ENCODE data around the gene PHACTR3.

PHACTR3 gene

GRCh38 chr20:59645271-59645670 is 40.9 kb downstream of the PHACTR3 start:
- H3K4me3 ChIP-seq (ENCODE audit: low read depth, low read length) = no peak overlapping the region
- ChIA-PET CTCF (no interaction called here), POLR2A (no interaction called here)
- TF ChIP-seq, protein P1, sequence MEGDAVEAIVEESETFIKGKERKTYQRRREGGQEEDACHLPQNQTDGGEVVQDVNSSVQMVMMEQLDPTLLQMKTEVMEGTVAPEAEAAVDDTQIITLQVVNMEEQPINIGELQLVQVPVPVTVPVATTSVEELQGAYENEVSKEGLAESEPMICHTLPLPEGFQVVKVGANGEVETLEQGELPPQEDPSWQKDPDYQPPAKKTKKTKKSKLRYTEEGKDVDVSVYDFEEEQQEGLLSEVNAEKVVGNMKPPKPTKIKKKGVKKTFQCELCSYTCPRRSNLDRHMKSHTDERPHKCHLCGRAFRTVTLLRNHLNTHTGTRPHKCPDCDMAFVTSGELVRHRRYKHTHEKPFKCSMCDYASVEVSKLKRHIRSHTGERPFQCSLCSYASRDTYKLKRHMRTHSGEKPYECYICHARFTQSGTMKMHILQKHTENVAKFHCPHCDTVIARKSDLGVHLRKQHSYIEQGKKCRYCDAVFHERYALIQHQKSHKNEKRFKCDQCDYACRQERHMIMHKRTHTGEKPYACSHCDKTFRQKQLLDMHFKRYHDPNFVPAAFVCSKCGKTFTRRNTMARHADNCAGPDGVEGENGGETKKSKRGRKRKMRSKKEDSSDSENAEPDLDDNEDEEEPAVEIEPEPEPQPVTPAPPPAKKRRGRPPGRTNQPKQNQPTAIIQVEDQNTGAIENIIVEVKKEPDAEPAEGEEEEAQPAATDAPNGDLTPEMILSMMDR (IDR thresholded peaks at IDR 0.05; ENCODE audit: insufficient read depth, low read length, missing control alignments) = no peak
- DNase-seq (ENCODE audit: low read depth, low spot score) = no peak

DNA sequence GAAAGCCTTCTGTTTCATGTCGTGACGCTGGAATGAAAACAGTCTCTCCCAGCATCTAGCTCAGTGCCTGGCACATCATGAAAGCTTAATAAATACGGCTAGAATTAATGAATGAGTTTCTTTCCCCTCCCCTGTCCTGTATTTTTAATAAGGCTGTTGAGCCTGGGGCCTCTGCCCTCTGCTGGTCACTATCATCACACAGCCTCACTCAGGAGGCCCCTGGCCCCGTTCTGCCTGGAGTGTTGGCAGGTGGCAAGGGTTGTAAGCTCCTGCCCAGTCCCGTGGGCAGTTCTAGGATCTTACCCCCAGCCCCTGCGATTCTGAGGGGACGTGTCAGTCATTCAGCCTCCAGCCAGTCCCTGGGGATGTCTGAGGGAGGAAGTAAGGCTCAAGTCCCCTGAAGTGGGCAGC is 41.4 kb downstream of the PHACTR3 start:
- TF ChIP-seq, protein P1 (IDR thresholded peaks at IDR 0.05; ENCODE audit: insufficient read depth, low read length, missing control alignments) = no peak
- DNase-seq (ENCODE audit: low read depth, low spot score) = no peak
- CTCF ChIA-PET = interaction anchor here (0.7 kb wide), 1 partner anchor 48 kb away, joined by 3 read pairs; no protein-coding TSS in a partner anchor

DNA sequence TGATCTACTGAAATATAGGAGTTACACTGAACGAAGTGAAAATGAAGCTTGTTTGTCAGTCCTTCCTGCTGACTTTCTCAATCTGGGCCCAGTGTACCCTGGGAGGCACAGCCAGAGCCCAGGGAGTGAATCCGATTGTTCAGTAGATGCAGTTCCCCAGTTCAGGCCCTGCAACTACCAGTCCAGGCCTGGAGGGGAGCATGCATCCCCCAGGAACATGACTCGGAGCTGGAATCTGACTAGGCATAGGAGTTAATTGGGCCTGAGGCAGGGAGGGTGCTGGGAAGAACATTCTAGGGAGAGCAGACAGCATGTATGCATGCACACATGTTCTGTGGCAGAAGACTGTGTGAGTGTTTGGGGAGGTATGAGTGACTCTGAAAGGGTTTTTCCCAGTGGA is 42.1 kb downstream of the PHACTR3 start:
- ChIA-PET CTCF (interaction anchor here (0.7 kb wide), 1 partner anchor 49 kb away, joined by 3 read pairs; no protein-coding TSS in a partner anchor), POLR2A (no interaction called here)
- DNase-seq (ENCODE audit: low read depth, low spot score) = no peak
- TF ChIP-seq, protein P1 (IDR thresholded peaks at IDR 0.05; ENCODE audit: insufficient read depth, low read length, missing control alignments) = no peak
- H3K4me3 ChIP-seq (ENCODE audit: low read depth, low read length) = no peak overlapping the region

More for the DNA sequence above, 41.4 kb downstream of the PHACTR3 start:
- H3K4me3 ChIP-seq (ENCODE audit: low read depth, low read length) = no peak overlapping the region
- POLR2A ChIA-PET = no interaction called here

DNA sequence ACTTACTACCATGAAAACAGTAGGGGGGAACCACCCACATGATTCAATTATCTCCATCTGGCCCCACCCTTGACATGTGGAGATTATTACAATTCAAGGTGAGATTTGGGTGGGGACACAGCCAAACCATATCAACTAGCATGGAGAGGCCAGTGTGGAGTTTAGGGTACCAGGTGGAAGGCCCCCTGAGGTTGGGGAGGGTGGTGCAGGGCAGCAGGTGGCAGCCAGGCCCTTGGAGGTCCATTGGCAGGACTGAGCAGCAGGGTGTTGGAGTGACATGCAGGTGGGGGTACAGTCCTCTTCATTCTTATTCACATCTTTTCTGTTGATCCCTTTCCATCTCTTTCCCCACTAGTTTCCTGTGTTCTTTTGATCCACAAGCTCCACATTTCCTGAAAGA is 42.9 kb downstream of the PHACTR3 start:
- ChIA-PET POLR2A (no interaction called here), CTCF (no interaction called here)
- no peak for DNase-seq (ENCODE audit: low read depth, low spot score)
- TF ChIP-seq, protein P1 (IDR thresholded peaks at IDR 0.05; ENCODE audit: insufficient read depth, low read length, missing control alignments) = no peak
- no peak overlapping the region for H3K4me3 ChIP-seq (ENCODE audit: low read depth, low read length)

DNA sequence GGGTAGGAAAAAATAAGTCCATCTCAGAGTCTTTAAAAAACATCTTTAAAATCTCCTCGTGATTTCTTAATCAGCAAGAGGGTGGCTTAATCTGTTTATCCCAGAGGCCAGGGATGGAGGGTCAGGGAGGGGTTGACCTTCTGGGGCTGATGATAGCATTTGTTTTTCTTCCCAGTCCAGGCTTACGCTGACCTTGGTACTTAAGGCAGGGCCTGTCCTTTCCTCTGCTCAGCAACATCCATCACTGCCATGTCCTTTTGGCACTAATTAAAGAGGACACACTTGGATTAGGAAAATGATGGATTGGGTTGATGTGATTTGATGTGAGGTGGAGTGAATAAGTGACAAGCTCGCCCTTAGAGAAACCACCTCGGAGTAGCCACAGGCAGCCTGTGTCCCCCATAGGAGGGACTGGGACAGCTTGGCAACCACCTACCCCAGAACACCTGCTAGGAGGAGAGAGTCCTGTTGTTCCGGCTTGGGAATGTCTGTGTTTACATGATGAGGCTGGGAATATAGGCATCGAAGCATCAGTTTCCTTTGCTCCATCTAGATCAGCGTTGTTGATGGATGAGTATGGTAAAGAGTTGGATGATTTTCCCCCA is 44.2 kb downstream of the PHACTR3 start:
- no peak for DNase-seq (ENCODE audit: low read depth, low spot score)
- ChIA-PET CTCF (no interaction called here), POLR2A (no interaction called here)
- H3K4me3 ChIP-seq (ENCODE audit: low read depth, low read length) = no peak overlapping the region
- TF ChIP-seq, protein P1 (IDR thresholded peaks at IDR 0.05; ENCODE audit: insufficient read depth, low read length, missing control alignments) = no peak

GRCh38 chr20:59650418-59650817 is 46.1 kb downstream of the PHACTR3 start:
- ChIA-PET CTCF (no interaction called here), POLR2A (no interaction called here)
- TF ChIP-seq, protein P1 (IDR thresholded peaks at IDR 0.05; ENCODE audit: insufficient read depth, low read length, missing control alignments) = no peak
- H3K4me3 ChIP-seq (ENCODE audit: low read depth, low read length) = no peak overlapping the region
- DNase-seq (ENCODE audit: low read depth, low spot score) = no peak
